GM21529 (cell line): ENCODE results near the gene CDH13.

Experiments
- ATAC-seq: cut with Tn5 transposase; IDR thresholded peaks from one replicate; pipeline ENCODE4 v1.9.1; 2021; ENCODE audit not compliant: unreplicated experiment

The CDH13 gene

DNA sequence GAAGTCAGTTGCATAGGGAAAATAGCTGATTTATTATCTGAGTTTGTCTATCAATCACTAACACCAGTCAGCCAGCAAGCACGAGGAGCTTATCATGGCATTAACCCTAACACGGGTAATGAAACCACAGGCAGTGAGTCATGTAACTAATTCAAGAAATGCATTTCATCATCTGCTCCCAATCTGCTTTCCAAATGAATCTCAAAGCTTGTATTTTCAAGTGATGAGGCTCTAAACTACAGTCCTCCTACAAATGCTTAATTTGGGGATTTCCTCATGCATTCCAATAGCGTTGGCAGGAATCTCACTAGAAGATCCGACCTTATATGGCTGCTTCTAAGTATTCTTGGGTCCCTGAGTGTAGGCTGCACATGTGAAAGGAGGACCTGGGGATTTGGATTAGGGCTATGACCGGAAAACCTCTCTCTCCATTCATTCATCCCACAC is 1062.6 kb downstream of the CDH13 start:
- ATAC-seq: peak; percentile 79

DNA sequence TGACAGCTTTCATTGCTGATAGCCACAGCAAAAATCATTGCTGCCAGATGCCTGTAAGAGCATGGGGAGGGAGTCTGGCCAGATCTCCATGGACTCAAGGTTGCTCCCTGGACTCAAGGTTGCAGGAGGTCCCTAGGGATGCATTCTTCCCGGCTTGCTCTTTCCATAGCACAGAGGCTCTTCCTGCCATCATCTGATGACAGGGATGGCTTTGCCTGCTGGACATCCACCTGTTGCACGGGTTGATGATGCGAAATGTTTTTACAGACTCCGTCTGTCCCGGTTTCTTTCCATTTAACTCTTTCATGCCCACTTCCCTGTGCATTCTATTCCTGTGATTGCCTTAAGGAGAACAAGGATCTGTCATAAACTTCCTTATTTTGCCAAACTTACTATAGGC is 1065.5 kb downstream of the CDH13 start:
- ATAC-seq: no peak

DNA sequence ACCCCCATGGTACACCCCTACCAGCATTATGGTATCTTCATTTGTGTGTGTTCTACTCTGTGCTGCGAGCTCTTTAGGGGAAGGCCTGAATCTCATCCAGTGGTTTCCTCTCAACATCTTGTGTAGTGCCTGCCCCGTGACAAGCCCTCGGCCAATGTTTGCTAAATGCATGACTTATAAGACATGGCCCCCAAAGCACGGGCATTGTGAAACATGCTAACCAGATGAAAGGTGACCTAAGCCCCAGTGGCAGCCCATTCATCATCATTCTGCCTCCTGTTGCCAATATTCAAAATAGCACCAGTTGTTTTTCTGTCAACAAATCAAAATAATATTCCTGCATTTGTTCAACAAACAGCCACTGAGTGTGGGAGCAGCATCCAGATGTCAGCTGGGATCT is 1072.2 kb downstream of the CDH13 start:
- ATAC-seq: no peak

DNA sequence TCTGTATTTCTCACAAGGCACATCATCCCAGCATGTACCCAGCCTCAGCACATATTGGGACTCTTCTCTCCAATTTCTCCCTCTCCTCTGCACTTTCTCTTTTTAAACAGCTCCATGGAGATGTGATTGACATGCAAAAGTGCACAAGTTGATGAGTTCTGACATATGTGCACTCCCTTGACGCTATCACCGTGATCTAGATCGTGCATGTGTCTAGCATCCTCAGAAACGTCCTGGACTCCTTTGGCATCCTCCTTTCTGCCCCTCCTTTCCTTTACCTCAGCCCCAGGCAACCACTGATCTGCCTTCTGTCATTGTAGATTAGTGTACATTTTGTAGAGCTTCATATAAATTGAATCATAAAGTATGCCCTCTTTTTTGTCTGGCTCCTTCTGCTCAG is 1073.0 kb downstream of the CDH13 start:
- ATAC-seq: no peak

DNA sequence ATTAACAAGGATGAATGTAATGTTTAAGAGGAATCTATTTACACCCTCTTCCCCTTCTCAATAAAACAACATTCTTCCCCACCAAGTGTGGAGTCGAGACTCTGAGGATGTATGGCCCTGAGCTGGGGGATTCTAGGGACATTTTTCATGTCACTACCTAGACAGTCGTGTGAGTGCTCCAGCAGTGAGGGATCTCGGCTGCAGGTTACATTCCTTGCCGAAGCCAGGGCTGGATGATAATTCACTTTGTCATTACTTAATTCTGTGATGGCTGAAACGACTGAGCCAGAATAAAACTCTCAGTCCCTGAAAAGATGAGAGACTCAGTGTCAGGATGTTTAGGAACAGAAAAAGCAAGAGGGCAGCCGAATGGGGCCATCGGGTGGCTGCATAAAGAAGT is 1074.1 kb downstream of the CDH13 start:
- no peak for ATAC-seq

DNA sequence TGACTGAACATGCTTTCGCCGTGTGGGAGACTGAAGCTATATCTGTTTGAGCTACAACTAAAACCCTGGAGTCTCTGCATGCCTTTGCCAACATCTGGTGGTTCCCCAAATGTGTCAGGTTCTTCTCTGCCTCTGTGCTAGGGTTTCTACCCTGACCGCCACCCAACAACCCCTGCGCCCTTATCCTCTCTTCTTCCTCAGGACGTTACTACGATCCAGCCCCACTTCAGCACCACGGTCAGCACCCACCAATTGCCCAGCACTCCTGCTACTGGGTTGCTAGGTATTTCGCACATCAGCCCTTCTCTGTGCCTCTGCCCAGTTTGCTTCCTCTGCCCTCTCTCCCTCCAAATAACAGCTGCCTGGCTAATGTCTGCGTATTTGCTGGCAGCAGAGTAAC is 1074.7 kb downstream of the CDH13 start:
- ATAC-seq: no peak

DNA sequence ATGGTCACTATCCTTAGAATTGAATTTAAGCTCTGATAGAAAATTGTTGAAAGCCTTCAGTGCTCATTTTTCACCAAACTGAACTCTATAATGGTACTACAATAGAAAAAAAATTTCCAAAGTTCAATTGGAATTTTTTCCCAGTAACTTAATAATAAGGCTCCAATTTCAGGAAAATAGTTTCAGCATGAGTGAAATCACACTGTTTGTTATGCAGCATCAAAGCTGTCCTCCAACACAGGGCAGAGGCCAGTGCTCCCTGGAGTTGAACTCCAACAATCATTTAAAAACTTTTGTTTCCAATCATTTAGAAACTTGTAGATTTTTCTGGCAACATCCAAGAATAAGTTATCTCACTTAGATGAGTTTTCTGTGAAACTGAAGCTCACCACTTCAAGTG is 1077.9 kb downstream of the CDH13 start:
- ATAC-seq: no peak

DNA sequence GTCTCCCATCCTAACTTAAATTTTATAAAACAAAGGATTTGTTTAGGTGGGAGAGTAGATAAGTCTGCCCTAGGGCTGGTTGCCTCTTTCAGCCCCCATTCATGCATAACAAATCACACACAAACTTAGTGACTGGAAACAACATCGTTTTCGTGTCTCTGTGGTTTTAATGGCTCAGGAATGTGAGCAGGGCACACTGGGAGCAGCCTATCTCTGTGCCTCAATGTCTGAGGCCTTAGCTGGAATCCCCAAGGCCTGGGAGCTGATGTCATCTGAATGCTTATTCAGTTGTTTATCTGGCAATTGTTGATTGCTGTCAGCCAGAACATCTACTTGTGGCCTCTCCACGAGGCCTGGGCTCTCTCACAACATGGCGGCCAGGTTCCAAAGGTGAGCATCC is 1079.1 kb downstream of the CDH13 start:
- ATAC-seq: no peak

DNA sequence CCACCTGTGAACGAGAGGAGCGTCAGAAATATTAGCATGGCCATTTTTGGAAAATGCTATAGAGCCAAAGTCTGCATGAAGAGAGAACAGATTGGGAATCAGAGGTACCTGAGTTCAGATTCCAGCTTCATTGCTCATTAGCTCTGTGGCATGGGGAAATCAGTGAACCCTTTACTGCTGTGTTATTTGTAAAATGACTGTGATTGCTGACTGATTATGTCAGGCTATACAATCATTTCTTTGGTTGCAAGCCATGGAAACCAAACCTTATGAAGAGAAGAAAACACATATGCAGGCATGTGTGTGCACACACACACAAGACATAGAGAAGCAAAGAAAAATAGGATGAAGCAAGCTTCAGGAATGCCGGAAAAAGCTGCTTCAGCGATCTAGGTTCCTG is 1079.6 kb downstream of the CDH13 start:
- no peak for ATAC-seq

DNA sequence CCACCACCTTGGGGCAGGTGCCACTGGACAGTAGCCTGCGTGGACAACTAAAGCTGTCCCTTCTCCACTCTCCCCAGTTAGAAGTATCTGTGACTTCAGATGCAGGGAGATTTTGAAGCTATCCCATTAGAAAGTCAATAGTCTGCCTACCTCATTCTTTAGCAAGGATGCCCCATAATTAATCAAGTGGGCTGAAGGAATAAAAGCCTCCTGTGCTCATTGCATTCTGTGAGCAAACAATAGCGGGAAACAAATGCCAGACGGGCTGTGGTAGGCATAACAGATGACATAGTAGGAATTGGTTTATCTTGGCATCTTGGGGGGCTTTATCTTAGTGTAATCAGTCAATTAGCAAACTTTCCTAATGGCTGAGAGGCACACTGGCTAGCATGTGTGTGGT is 1084.3 kb downstream of the CDH13 start:
- ATAC-seq: no peak

DNA sequence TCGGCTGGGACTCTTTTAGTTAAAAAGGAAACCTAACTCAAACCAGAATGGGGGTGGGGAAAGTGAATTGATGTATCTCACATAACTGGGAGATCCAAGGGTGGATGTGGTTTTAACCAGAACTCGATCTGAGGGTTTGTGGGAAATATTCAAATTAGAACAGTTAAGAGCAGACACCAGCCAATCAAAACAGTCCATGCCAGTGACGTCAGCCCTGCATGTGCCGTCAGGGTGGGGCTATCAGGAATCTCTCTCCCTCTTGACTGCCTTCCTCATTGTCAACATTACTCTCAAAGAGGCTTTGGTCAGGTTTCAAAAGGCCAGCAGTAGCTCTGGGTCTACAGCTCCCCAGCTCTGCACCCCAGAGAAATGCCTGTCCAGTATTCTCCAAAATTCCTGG is 1086.8 kb downstream of the CDH13 start:
- ATAC-seq: no peak

DNA sequence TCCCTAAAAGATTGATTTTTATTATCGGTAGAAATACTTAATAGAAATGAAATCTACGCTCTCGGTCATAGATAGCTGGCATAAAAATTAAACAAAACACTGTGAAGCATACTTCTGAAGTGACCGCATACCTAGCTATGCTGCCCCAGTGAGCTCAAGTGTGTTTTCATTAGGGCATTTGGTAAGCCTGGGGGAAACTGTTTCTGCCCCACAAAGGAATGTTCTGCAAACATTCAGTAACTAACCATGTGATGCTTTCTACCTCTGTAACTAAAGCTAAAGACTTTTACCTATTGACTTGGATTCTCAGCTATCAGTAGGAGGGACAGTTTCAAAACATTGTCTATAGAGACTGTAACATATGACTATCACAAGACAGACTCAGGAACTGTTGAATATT is 1087.5 kb downstream of the CDH13 start:
- ATAC-seq: no peak

DNA sequence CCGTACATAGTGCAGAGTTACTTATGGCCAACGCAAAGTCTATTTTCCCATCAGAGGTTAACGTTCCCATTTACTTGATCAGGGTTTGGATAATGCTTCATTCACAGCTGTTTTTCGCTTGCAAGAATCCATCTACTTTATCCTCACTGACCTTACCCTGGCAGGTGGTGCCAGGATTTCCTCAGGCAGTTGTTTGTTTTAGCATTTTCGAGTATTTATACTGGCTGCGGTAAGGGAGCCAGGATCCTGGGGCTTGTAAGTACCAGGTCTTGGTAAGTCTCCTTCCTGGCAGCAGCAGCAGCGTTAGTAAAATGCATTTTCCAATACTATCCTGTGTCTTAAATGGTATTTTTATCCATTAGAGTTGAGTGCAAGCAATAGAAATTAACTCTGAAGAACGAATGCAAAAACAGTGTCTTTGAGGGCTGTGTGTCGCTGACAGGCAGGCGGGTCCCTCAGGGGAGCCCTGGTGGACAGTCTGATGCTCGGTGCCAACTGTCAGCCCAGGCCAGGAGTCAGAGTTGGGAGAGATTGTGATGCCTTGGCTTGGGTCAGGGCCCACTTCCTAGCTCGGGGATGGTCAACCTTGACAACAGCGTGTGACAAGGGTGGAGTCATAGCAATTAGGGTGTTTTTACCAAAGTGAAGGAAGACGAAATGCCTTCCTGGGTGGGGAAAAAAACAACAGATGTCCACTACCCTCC is 1088.6 kb downstream of the CDH13 start:
- ATAC-seq: no peak

DNA sequence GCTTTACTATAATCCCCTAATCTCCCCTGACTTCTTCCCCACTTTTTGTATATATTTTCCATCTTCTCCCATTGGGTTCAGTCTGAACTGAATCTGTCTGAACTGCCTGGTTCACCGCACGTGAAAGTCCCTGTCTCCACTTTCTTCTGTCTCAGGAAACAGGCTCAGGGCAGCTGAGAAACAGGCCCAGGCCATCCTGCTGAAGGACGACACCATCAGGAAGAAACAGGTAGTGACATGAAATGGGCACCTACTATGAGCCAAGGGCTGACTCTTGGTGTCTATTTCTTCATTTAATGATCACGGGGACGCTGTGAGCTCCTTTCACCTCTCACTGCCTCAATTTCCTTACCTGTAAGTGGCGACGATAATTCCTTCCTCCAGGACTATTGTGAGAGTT is 1090.5 kb downstream of the CDH13 start:
- no peak for ATAC-seq

DNA sequence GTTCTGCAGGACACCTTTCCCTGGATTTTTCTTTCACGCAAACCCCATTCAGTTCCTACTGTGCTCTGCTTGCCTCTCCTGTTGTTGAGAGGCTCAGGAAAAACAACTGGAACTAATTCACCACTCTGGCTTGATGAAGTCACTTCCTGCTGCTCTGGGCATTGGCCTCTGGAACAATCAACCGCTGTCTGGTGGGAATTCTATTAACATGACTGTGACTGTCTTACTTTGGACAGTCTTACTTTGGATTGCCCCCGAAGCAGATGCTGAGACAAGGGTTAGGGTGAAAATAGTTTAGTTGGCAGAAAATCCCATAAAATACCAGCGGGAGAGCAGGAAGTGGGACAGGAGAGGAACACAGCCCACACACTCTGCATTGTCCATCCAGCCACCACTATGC is 1091.0 kb downstream of the CDH13 start:
- ATAC-seq: no peak

DNA sequence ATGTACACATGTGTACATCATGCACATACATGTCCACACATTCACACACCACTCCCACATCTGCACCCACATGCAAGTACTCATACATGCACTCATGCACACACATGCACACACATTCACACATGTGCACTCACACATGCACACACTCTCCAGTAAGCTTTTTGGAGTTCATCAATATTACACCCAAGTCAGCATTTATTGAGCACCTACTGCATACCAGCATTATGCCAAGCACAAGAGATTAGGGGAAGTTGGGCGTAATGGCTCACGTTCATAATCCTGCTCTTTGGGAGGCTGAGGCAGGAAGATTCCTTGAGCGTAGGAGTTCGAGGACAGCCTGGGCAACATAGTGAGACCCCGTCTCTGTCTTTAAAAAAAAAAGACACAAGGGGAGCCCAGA is 1093.4 kb downstream of the CDH13 start:
- no peak for ATAC-seq

DNA sequence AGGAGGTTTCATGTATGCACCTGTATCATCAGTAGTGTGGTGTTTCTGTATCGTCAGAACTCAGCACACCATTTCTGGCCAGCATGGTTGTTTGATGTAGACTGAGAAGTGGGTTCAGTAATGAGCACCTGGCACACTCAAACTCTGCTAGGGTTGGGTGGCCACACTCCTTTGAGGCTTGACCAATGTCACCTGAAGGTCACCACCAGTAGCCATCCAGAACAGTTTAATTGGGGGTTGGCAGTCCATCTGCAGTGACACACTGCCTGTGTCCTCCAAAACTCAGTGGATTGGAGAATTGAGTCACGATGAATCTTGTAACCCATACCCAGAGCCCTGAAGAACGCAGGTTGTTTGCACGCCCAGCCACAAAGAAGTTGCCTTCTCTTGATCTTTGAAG is 1094.2 kb downstream of the CDH13 start:
- ATAC-seq: no peak

DNA sequence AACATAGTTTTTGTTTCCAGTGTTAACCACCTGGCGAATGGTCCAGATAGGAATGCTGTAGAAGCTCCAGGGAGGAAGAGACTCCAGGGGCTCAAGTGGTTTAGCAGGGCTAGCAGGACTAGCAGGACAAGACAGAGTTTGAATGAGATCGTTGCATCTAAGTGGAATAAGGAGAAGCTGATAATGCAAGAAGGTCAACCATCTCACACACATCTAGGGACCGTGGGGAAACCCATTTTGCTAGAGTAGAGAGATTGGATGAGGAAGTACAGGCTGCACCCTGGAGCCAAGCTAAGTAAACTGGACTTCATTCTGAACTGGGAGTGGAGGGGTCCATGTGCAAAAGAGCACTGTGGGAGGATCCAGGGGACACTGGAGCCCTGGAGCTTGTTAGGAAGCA is 1094.9 kb downstream of the CDH13 start:
- ATAC-seq: no peak

DNA sequence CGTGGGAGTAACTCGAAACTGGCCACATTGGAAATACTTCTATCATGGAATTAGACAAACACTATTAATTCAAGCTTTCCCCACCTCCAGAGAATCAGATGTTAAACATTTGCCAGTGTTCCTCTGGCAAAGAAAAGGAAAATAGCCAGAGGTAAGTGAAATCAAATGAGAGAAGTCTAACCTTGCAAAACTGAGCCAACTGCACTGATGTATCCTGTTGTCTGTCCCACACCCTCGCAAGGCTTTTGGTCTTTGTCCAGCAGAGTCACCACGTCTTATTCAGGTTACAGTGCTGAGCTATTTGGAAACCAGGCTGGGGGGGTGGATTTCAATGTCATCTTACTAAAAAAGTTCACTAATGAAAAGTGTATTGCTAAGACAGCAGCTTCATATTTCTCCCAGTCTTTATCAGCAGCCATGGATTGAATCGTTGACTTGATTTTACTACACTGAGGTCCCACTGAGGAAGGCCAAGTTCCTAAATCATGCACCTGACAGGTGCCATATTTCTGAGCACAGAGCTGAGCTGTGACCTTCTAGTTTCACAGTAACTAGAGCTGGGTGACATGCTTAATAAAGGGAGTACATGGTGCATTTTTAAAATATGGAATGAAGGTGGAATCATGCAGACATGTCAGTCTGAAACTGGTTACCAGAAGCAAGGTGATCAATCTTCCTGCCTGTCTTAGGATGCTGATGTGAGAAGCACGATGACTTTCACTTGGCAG is 1095.9 kb downstream of the CDH13 start:
- ATAC-seq: no peak

DNA sequence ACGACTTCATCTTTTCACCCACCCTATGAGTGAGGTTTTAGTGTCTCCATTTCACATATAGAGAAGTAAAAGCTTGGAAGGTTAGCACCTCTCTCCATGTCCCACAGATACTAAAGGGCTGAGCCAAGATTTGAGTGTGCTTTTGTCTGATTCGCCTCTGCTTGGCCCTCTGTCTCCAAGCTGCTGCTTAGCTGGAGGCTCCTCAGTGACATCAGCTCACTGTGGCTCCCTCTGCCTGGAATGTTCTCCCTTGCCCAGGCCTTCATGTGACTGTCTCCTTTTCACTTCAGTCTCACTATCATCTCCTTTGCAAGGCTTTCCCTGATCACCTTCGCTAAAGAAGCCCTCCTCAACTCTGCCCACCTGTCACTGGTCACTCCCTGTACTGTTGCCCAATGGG is 1096.5 kb downstream of the CDH13 start:
- ATAC-seq: no peak

DNA sequence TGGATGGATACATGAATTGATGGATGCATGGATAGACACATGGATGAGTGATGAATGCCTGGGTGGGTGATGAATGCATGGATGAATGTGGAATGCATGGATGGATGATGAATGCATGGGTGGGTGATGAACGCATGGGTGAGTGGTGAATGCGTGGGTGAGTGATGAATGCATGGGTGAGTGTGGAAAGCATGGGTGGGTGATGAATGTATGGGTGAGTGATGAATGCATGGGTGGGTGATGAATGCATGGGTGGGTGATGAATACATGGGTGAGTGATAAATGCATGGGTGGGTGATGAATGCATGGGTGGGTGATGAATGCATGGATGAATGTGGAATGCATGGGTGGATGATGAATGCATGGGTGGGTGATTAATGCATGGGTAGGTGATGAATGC is 1097.1 kb downstream of the CDH13 start:
- ATAC-seq: no peak

DNA sequence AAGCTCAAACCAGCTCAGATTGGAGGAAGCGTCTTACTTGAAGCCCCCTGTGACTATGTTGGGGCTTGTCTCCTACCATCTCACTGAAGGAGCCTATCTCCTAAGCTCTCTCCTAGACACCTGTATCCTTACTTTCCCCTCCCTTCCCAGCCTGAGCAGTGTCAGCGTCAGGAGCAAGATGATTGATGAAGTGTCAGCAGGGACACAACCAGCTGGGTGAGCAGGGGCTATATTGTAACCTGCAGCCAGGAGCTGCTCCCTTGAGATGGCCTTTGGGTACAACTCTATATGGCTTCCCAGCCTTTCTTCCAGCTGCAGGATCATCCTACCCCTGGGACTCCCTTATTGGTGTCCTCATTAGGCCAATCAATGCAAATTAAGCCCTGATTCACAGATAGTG is 1097.8 kb downstream of the CDH13 start:
- ATAC-seq: no peak

DNA sequence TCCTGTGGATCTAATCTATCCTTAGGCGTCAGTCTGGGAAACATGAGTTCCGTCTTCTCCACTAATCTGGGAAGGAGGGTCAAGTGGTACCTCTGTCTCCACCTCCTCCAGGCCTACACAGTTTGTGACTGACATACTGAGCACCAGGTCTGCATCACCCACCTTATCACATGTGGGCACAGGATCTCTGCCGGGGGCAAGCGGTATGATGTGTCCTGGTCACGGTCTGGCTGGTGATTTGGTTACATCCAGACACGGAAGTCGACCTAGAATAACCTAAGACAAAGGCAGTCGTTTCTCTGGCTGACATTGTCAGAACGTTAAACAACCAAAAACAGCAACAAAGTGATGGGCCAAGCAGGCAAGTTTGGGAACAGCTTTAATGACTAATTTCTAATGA is 1098.5 kb downstream of the CDH13 start:
- ATAC-seq: no peak
